CD4-positive, alpha-beta T cell treated with Interleukin-4 for 1 hour (primary cell): ENCODE results near the gene IGFBP3.

Experiments
- DNase-seq, 2 donors: peaks; one replicate each; pipeline ENCODE4 v3.0.0-alpha.2; 2020 to 2022

Gene IGFBP3

GRCh38 chr7:45872116-45873034 is 48.7 kb downstream of the IGFBP3 start:
- no peak for DNase-seq

- DNase-seq: no peak
Measured at GRCh38 chr7:45869426-45869825, 51.6 kb downstream of the IGFBP3 start.

- DNase-seq: no peak
Measured at GRCh38 chr7:45867471-45867870, 53.6 kb downstream of the IGFBP3 start.

- no peak for DNase-seq
Measured at GRCh38 chr7:45865594-45866410, 55.3 kb downstream of the IGFBP3 start.

- no peak for DNase-seq
Measured at GRCh38 chr7:45863715-45864114, 57.4 kb downstream of the IGFBP3 start.
